ENCODE results near the gene PIK3CA. TPM values are rescaled to one million over a fixed set of nuclear protein-coding genes. Genes with fewer than 3 reads are reported as not detected.

PIK3CA gene
- total RNA-seq, 1 donor from 2014 or later, result 20.8 TPM

Other genes starting within 250 kb of the PIK3CA start
- gene ZMAT3, start 76.5 kb upstream of the PIK3CA start, total RNA-seq, result 17.1 and 27.1 TPM in 2 replicates
- gene KCNMB3, start 102.8 kb downstream of the PIK3CA start, total RNA-seq, result 2.1 and 2.7 TPM in 2 replicates
- gene ZNF639, start 174.7 kb downstream of the PIK3CA start, total RNA-seq, result 29.0 and 33.4 TPM in 2 replicates
- gene MFN1, start 199.4 kb downstream of the PIK3CA start, total RNA-seq, result 35.4 and 35.9 TPM in 2 replicates